Cardiac fibroblast (primary cell): Measurements from ENCODE around the gene CNTNAP2.

Experiments used
- DNase-seq, 2 donors: peaks; one replicate each; pipeline versions ENCODE4 v3.0.0 to v3.0.0-alpha.2; 2010; ENCODE audit warnings: low read depth in 2 of 2
- H3K4me3 ChIP-seq, 2 donors: replicated peaks in 1 of 2; 1 replicate in 1 of 2; 2 replicates in 1 of 2; pipeline ENCODE4 v1.5.1; 2011; ENCODE audit warnings: low read depth in 2 of 2, low read length in 2 of 2, mild to moderate bottlenecking in 2 of 2, moderate library complexity in 1 of 2
- CTCF ChIP-seq: IDR thresholded peaks from one replicate; pipeline ENCODE4 v1.5.1; 2011; ENCODE audit warnings: low read depth, mild to moderate bottlenecking, low read length, inconsistent platforms

CNTNAP2 gene

GRCh38 chr7:148161776-148162175 is 2045.2 kb downstream of the CNTNAP2 start:
- TF ChIP-seq CTCF, result no peak
- DNase-seq, result no peak

GRCh38 chr7:148162808-148163207 is 2046.2 kb downstream of the CNTNAP2 start:
- no peak overlapping the region for H3K4me3 ChIP-seq
- DNase-seq, result no peak
- no peak for TF ChIP-seq CTCF

More at GRCh38 chr7:148161776-148162175, 2045.2 kb downstream of the CNTNAP2 start:
- no peak overlapping the region for H3K4me3 ChIP-seq

GRCh38 chr7:148163246-148163645 is 2046.6 kb downstream of the CNTNAP2 start:
- no peak for TF ChIP-seq CTCF
- no peak for DNase-seq
- no peak overlapping the region for H3K4me3 ChIP-seq

GRCh38 chr7:148172920-148173319 is 2056.3 kb downstream of the CNTNAP2 start:
- no peak for TF ChIP-seq CTCF
- DNase-seq, result no peak

GRCh38 chr7:148173369-148173768 is 2056.8 kb downstream of the CNTNAP2 start:
- no peak overlapping the region for H3K4me3 ChIP-seq
- TF ChIP-seq CTCF, result no peak
- DNase-seq, result no peak

More at GRCh38 chr7:148172920-148173319, 2056.3 kb downstream of the CNTNAP2 start:
- H3K4me3 ChIP-seq, result no peak overlapping the region

- no peak overlapping the region for H3K4me3 ChIP-seq
- no peak for TF ChIP-seq CTCF
- no peak for DNase-seq
These were observed 2057.8 kb downstream of the CNTNAP2 start for GRCh38 chr7:148174376-148174775.

GRCh38 chr7:148175512-148175911 is 2058.9 kb downstream of the CNTNAP2 start:
- no peak for TF ChIP-seq CTCF
- no peak for DNase-seq
- no peak overlapping the region for H3K4me3 ChIP-seq
